Coronary artery (tissue), 2 donors: Measurements from ENCODE around the gene SH3PXD2B.
A peak's percentile ranks its signal among the peaks of the same experiment; 100 is the strongest.

Experiments used
- DNase-seq: peaks from one replicate; pipeline ENCODE4 v3.0.0-alpha.2; 2017; ENCODE audit warnings: low spot score
- H3K27ac ChIP-seq, 2 donors: fragments of 200-600 bp; sonication (generic); one replicate each; pipeline ENCODE4 v1.5.1; 2016 to 2019
- H3K4me3 ChIP-seq: fragments of 200-600 bp; sonication (generic); 2 replicates; pipeline ENCODE4 v1.5.1; 2016; ENCODE audit warnings: mild to moderate bottlenecking, moderate library complexity
- TF ChIP-seq, protein P1 (sequence below): fragments of 200-600 bp; sonication (generic); IDR thresholded peaks from one replicate; pipeline ENCODE4 v1.5.1; 2019; ENCODE audit warnings: antibody characterized with exemption

Gene SH3PXD2B

GRCh38 chr5:172437445-172438318 lies 16.6 kb downstream of the SH3PXD2B start:
- DNase-seq = peak; percentile 85
- TF ChIP-seq, protein P1, sequence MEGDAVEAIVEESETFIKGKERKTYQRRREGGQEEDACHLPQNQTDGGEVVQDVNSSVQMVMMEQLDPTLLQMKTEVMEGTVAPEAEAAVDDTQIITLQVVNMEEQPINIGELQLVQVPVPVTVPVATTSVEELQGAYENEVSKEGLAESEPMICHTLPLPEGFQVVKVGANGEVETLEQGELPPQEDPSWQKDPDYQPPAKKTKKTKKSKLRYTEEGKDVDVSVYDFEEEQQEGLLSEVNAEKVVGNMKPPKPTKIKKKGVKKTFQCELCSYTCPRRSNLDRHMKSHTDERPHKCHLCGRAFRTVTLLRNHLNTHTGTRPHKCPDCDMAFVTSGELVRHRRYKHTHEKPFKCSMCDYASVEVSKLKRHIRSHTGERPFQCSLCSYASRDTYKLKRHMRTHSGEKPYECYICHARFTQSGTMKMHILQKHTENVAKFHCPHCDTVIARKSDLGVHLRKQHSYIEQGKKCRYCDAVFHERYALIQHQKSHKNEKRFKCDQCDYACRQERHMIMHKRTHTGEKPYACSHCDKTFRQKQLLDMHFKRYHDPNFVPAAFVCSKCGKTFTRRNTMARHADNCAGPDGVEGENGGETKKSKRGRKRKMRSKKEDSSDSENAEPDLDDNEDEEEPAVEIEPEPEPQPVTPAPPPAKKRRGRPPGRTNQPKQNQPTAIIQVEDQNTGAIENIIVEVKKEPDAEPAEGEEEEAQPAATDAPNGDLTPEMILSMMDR = no peak
- Histone ChIP-seq H3K27ac (peak overlapping the region; percentile 21 to 73), H3K4me3 (no peak overlapping the region)

- peak; percentile 69 for DNase-seq
- no peak overlapping the region for H3K4me3 ChIP-seq
- H3K27ac ChIP-seq = peak overlapping the region; percentile 21 to 73
- TF ChIP-seq, protein P1 = no peak
These were observed 17.4 kb downstream of the SH3PXD2B start for GRCh38 chr5:172436879-172437369.

DNA sequence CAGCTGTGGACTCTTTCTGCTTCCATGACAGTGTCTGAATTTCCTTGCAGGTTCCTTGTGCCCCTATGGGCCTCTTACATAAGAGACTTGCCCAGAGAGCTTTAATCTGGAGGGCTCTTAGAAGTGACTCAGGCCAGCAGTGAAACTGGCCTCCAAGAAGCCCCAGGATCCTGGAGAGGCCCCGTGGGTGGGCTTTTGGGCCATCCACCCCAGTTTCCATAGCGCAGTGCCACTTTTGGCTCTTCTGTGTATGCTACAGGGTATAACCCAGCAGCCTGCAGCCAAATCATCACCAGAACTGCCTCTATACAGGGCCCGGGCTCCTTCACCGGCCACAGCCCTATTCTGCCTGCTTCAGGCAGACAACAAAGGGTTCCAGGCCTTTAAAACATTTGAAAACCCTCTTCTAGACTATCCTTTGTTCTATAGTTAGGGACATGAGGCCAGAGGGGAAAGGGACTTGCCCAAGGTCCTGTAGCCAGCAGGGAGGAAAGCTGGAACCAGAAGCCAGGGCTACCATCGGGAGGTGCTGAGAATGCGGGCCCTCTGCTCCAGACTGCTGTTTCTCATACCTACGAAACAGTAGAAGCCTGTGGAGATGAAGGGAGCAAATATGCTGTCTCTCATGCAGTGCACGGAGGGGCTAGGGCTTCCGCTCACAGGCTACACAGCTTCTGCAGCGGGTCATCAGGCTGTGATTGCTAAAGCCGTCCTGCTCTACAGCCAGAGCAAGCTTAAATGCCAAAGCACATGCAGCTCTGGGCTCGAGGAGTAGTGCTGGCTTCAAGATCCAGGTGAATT lies 18.0 kb downstream of the SH3PXD2B start:
- TF ChIP-seq, protein P1 = no peak
- peak overlapping the region; percentile 21 to 73 for H3K27ac ChIP-seq
- DNase-seq = peak; percentile 72
- no peak overlapping the region for H3K4me3 ChIP-seq

- peak; percentile 68 for DNase-seq
- H3K4me3 ChIP-seq = no peak overlapping the region
- TF ChIP-seq, protein P1 = no peak
- peak overlapping the region in 1 of 2 donors; percentile 73 for H3K27ac ChIP-seq
These were observed 18.8 kb downstream of the SH3PXD2B start for GRCh38 chr5:172435362-172436077.

GRCh38 chr5:172434251-172434650 lies 20.1 kb downstream of the SH3PXD2B start:
- peak overlapping the region in 1 of 2 donors; percentile 42 for H3K27ac ChIP-seq
- H3K4me3 ChIP-seq = no peak overlapping the region
- DNase-seq = peak; percentile 63
- TF ChIP-seq, protein P1 = no peak

- no peak overlapping the region for H3K4me3 ChIP-seq
- TF ChIP-seq, protein P1 = no peak
- no peak overlapping the region for H3K27ac ChIP-seq
- DNase-seq = no peak
These were observed 20.8 kb downstream of the SH3PXD2B start for GRCh38 chr5:172433513-172433912.
